Measurements from ENCODE around the gene MYO18B. TPM values are rescaled to one million over a fixed set of nuclear protein-coding genes. Genes with fewer than 3 reads are reported as not detected.

Gene MYO18B
- total and polyA plus RNA-seq, 8 donors, result 0.05 to 0.47 (median 0.14) TPM

DNA sequence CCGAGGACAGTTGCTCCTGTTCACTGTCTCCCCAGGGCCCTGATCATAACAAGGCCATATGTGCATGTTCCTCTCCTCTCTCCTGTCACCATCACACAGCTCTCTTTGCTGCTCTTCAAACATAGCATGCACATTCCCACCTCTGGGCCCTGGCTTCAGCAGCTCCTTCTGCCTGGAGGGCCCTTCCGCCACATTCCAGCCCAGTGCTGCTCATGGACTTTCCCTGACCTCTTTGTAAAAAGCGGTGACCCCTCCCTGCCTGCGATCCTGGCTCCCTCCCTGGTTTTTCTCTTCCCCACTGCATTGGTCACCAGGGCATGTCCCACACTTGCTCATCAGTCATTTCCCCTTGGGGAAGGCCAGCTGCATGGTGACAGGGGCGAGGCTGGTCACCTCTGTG is 98.2 kb downstream of the MYO18B start:
- H3K36me3 ChIP-seq, result no peaks in the 10 kb centered on the region
- FAIRE-seq, result no peak
- no peaks in the 10 kb centered on the region for H3K9me3 ChIP-seq
- no peaks in the 10 kb centered on the region for H3K4me1 ChIP-seq
- ATAC-seq, result no peak
- TF ChIP-seq, protein P1, sequence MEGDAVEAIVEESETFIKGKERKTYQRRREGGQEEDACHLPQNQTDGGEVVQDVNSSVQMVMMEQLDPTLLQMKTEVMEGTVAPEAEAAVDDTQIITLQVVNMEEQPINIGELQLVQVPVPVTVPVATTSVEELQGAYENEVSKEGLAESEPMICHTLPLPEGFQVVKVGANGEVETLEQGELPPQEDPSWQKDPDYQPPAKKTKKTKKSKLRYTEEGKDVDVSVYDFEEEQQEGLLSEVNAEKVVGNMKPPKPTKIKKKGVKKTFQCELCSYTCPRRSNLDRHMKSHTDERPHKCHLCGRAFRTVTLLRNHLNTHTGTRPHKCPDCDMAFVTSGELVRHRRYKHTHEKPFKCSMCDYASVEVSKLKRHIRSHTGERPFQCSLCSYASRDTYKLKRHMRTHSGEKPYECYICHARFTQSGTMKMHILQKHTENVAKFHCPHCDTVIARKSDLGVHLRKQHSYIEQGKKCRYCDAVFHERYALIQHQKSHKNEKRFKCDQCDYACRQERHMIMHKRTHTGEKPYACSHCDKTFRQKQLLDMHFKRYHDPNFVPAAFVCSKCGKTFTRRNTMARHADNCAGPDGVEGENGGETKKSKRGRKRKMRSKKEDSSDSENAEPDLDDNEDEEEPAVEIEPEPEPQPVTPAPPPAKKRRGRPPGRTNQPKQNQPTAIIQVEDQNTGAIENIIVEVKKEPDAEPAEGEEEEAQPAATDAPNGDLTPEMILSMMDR (IDR thresholded peaks at IDR 0.05), result no peak
- H3K4me3 ChIP-seq, result no peak overlapping the region
- intact Hi-C loops (cut with DNase I), result no loop called here
- DNase-seq, result no peak
- WGBS, 2 donors, result 62 to 69% methylated on average over 5 of the region's 5 CpGs
- no peak overlapping the region for H3K27ac ChIP-seq
- H3K27me3 ChIP-seq, result no peaks in the 10 kb centered on the region

DNA sequence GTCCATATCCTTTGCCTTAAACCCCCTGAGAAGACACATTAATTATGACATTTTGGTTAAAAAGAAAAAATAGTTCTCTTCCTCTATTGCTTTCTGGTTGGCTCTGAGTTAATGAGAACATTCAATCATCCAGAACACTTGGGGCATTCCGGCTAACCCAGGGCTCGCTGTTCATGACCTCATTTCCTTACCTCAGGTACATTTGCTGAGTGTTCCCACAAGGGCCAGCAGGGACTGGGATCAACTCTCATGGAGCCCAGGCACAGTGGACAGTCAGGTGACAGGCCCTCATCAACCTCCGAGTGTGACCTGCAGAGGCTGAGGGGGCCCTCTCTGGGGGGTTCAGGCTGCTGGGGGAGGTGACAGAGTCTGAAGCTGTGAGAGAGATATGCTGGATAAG is 98.9 kb downstream of the MYO18B start:
- Histone ChIP-seq H3K27ac (no peak overlapping the region), H3K36me3 (no peaks in the 10 kb centered on the region), H3K4me1 (no peaks in the 10 kb centered on the region), H3K9me3 (no peaks in the 10 kb centered on the region), H3K4me3 (no peak overlapping the region), H3K27me3 (no peaks in the 10 kb centered on the region)
- 55 to 61% methylated on average over 3 of the region's 3 CpGs for WGBS, 2 donors
- TF ChIP-seq, protein P1 (IDR thresholded peaks at IDR 0.05), result no peak
- no peak for DNase-seq
- no peak for ATAC-seq
- intact Hi-C loops (cut with DNase I), result no loop called here
- FAIRE-seq, result no peak

DNA sequence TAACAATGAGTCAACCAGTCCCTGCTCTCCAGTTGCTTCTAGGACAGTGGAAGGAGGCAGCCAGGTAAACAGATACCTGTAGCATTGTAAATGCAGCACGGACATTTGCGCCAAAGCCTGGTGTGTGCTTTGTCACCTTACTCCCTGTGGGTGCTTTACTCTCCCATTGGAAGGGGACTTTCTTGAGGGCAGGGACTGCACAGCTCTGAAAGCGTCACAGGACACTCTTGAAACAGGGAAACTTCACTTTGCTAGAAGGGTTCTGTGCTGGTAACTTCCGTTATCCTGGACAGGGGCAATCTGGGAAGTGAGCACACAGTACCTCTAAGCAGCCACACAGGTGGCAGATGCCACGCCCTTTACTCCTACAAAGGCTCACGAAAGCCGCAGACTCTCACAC is 99.8 kb downstream of the MYO18B start:
- no peaks in the 10 kb centered on the region for H3K4me1 ChIP-seq
- H3K9me3 ChIP-seq, result no peaks in the 10 kb centered on the region
- FAIRE-seq, result no peak
- no peaks in the 10 kb centered on the region for H3K27me3 ChIP-seq
- DNase-seq, result no peak
- TF ChIP-seq, protein P1 (IDR thresholded peaks at IDR 0.05), result no peak
- H3K27ac ChIP-seq, result no peak overlapping the region
- ATAC-seq, result no peak
- intact Hi-C loops (cut with DNase I), result no loop called here
- H3K36me3 ChIP-seq, result no peaks in the 10 kb centered on the region
- no peak overlapping the region for H3K4me3 ChIP-seq
- WGBS, 2 donors, result 37 to 39% methylated on average over 7 of the region's 7 CpGs

DNA sequence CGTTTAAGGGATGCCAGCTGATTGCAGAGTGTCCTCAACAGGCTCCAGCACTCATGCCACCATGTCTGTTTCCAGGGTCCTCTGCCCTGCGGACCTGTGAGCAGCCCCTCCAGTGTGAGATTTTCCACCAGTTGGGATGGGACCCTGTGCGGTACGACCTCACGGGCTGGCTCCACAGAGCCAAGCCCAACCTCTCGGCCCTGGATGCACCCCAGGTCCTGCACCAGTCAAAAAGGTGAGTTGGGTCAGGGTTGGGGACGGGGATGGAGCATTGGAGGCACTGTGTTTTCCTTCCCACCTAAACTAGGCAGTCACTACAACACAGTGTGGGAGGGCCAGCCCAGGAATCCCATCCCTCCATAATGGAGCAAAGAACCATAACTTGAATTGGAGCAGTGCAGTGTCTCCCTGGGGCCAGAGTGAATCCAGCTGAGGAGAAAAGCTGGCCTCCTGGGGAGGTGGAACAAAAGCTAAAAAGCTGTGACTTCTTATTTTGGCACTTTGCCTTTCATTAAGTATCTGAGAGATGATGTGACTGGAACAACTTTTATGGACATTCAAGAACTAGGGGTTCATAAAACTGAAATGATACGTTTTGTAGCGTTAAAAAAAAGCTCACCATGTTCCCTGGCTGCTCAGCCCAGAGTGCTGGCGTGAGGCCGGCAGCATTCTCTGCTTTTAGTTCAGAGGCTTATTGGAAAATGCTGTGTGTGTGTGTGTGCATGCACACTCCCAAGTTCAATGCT is 101.8 kb downstream of the MYO18B start:
- DNase-seq (no peak), ATAC-seq (no peak), FAIRE-seq (no peak)

DNA sequence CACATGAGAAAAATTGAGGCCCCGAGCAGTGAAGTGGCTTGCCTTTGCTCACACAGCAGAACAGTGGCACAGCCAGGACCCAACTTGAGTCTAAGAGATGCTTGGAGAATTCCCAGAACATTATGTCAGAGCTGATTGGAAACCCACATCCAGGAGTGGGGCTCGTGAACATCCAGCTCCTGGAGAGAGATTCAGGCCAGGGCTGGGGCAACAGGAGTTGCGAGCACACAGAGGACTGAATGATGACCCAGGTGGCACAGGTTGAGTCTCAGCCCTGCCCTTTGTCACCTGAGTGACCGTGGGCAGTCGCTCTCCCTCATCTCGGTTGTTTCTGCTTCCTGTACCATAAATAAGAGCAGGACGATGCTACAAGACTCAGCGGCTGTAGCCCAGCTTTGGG is 102.6 kb downstream of the MYO18B start:
- ATAC-seq (no peak), FAIRE-seq (no peak), DNase-seq (no peak)
- no peak overlapping the region for H3K27ac ChIP-seq
- H3K4me3 ChIP-seq, result no peak overlapping the region
- WGBS, 2 donors, result 78 to 86% methylated on average over 8 of the region's 8 CpGs
- no peaks in the 10 kb centered on the region for H3K9me3 ChIP-seq
- TF ChIP-seq, protein P1 (IDR thresholded peaks at IDR 0.05), result no peak
- no peaks in the 10 kb centered on the region for H3K36me3 ChIP-seq
- H3K27me3 ChIP-seq, result no peaks in the 10 kb centered on the region
- H3K4me1 ChIP-seq, result no peaks in the 10 kb centered on the region
- intact Hi-C loops (cut with DNase I), result no loop called here

More for the DNA sequence above, 101.8 kb downstream of the MYO18B start:
- Histone ChIP-seq H3K27ac (no peak overlapping the region), H3K9me3 (no peaks in the 10 kb centered on the region), H3K27me3 (no peaks in the 10 kb centered on the region), H3K36me3 (no peaks in the 10 kb centered on the region), H3K4me1 (no peaks in the 10 kb centered on the region), H3K4me3 (no peak overlapping the region)
- TF ChIP-seq, protein P1 (IDR thresholded peaks at IDR 0.05), result no peak
- intact Hi-C loops (cut with DNase I), result no loop called here
- WGBS, 2 donors, result 64 to 69% methylated on average over 11 of the region's 11 CpGs
